Activated CD4-positive, alpha-beta T cell treated with anti-CD3 and anti-CD28 coated beads, Interleukin-2, amount 50 U/mL, for 24 hours (primary cell): ENCODE results near the gene WDR35.
"Not testable (repeated sequence)": the region's sequence is repeated elsewhere in the genome, so short reads cannot be mapped to it uniquely, and the experiment has no call there.

Experiments used
- DNase-seq, 2 donors: peaks; one replicate each; pipeline ENCODE4 v3.0.0-alpha.2; 2020; ENCODE audit warnings: low read depth in 1 of 2, low spot score in 1 of 2

WDR35 gene

DNA sequence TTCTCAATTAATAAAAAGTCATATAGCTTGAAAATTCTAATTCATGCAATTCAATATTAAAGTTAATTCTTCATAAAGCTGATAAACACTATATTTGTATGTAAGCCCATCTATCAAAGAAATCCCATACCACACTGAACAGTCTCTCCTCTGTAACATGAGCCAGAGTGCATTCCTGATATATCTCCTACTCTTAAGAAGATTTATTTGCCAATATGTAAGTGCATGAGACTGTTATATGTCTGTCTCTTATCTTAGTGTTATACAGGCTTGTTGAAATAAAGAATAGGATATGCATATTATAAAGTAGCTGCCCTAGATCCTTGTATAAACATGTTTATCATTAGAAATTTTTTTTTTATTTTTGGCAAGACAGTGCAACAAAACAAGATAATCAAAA lies 47.7 kb downstream of the WDR35 start:
- DNase-seq, result no peak

DNA sequence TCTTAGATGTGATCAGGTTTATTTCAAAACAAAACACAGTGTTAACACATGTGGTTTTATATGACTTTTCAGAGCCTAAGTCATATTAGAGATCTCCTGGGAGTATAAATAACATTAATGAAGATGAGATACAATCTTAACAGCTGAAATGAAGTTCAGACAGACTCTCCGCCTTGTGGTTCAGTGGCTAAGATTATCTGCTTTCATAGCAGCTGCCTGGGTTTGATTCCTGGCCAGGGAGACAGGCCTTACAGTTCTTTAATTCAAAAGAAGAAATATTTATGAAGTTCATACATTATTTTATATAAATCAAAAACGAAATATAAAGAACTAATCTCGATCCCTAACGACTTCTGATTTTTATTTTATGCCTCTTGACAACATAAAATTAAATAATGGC lies 52.9 kb downstream of the WDR35 start:
- DNase-seq, result no peak

DNA sequence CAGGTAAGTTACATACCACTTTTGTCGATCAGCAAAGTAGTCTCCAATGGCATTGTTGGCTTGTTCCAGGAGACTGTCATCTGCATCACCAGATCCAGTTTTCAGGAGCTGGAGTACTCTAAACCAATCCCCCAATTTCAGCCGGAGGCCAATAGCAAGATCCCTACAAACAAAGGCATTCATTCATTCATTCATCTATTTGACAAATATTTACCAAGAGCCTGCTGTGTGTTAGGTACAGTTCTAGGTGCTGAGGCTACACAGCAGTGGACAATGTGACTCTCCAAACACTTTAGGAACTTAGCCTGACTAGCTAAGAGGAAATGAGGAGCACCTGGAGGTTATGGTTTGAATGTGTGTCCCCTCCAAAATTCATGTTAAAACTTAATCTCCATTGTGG lies 53.7 kb downstream of the WDR35 start:
- no peak for DNase-seq

DNA sequence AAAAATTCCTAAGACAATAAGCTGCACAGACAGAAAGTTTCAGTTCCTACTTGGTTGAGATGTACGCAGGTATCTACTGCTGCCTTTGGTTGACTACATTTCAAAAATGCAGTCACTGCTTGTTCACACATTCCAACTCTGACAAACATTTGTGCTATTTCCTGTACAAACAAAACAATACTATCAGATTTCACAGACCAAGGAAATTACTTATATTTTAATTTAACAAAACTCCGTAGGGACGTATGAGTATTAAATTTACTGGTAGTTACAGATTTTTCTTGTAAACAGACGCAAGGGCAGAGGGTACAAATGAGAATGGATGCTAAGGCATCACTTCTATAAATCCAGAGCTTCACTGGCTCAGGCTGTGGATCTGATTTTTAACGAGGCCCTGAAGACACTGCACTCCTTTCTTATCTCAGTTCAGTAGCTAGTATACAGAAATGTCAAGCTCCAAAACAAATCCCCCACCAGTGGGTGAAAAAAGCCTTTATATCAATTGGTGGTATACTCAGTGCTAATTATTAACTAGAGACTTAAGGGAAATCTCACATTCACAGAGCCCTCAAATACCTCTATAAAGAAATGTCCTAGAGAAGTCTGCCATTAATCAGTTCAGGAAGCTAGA lies 56.4 kb downstream of the WDR35 start:
- DNase-seq, result no peak

DNA sequence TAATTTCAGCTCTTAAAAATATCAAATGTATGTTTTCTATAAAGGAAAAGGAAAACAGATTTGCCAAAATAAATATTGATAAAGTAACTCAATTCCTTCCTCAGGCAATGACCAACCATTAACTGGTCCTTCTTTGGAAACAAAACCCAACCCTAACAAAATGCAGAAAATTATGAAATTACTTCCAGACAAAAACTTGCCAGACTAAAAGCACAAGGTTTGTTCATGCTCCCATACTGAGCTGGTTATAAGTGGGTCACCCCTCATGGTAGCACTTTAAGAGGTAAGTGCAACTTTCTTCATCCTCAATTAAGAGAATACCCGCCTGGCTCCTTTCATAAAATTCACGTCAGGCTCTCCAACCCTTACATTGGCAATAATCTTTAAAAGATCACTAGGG lies 57.0 kb downstream of the WDR35 start:
- no peak for DNase-seq

DNA sequence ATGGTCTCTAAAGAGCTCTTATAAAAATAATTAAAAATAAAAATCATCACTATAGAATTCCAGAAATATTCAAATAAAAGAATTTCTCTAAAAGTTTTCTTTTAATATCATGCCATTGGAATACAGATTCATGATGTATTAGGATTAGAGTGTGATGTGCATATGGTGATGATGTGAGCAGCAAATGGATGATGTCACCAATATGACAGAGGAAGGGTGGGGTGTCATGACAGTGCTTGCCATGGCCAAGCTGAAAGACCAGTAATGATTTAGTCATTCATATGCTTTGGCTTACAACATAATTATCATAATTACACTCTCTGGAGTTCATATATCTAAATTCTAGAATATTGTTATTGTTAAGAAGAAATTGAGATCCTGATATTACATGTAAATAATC lies 60.7 kb downstream of the WDR35 start:
- no peak for DNase-seq

DNA sequence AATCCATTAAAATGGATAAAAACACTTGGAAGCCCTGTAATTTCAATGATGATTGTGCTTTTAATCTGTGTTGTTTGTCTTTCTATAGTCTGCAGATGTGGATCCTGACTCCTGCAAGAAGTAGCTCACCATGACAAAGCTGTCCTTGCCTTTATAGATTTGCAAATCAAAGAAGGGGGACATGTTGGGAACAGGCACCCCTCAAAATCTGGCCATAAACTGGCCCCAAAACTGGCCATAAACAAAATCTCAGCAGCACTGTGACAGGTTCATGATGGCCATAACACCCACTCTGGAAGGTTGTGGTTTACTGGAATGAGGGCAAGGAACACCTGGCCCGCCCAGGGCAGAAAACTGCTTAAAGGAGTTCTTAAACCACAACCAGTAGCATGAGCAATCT lies 62.1 kb downstream of the WDR35 start:
- not testable (repeated sequence) for DNase-seq

DNA sequence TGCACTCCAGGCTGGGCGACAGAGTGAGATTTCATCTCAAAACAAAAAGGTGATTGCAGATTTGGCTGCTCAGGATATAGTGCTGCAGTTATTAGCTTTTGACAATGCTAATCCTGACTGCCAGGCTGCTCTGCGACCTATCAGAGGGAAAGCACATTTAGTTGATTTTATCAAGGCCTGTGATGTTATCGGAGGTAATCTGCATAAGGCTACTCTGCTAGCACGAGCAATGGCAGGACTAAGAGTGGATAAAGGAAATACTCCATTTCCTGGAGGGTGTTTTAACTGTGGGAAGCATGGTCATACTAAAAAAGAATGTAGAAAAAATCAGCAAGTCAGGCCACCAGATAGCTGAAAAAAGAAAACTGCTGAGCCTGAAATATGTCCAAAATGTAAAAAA lies 65.4 kb downstream of the WDR35 start:
- not testable (repeated sequence) for DNase-seq

DNA sequence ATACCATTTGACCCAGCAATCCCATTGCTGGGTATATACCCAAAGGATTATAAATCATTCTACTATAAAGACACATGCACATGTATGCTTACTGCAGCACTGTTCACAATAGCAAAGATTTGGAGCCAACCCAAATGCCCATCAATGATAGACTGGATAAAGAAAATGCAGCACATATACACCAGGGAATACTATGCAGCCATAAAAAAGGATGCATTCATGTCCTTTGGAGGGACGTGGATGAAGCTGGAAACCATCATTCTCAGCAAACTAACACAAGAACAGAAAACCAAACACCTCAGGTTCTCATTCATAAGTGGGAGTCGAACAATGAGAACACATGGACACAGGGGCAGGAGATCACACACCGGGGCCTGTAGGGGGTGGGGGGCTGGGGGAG lies 67.7 kb downstream of the WDR35 start:
- not testable (repeated sequence) for DNase-seq

DNA sequence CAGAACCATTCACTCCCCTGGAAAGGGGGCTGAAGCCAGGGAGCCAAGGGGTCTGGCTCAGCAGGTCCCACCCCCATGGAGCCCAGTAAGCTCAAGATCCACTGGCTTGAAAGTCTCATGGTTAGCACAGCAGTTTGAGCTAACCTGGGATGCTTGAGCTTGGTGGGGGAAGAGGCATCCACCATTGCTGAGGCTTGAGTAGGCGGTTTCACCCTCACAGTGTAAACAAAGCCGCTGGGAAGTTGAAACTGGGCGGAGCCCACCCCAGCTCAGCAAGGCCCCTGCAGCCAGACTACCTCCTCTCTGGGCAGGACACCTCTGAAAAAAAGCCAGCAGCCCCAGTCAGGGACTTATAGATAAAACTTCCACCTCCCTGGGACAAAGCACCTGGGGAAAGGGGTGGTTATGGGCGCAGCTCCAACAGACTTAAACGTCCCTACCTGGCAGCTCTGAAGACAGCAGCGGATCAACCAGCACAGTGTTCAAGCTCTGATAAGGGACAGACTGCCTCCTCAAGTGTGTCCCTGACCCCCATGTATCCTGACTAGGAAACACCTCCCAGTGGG lies 73.4 kb downstream of the WDR35 start:
- no peak for DNase-seq

DNA sequence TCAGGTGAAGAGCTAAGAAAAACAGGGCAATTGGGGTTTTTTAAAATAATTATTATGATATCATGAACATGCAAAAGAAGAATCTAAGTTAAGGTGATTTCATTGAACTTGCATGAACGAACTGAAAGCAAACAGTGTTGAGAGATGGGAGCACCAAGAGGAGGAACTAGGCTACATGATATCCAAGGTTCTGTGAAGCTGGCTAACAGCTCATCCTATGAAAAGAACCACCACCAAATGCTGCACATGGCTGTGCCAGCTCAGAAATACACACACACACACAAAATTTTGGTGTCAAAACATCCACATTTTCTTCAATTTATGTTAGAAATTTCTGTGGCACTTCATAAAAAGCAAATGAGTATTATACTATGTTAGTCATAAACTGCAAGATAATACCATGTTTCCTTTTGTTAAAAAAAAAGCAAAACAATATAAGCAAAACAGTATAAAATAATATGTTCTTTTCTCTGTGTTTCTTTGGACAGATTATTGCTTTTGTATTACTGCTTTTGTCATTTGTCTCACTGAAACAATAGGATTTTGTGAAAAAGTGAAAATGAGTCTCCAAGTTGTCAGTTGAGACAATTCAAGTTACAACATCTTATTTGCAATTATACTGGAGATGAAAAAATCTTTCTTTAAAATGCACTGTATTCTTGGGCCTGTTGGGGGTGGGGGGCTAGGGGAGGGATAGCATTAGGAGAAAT lies 75.5 kb downstream of the WDR35 start:
- DNase-seq, result no peak

DNA sequence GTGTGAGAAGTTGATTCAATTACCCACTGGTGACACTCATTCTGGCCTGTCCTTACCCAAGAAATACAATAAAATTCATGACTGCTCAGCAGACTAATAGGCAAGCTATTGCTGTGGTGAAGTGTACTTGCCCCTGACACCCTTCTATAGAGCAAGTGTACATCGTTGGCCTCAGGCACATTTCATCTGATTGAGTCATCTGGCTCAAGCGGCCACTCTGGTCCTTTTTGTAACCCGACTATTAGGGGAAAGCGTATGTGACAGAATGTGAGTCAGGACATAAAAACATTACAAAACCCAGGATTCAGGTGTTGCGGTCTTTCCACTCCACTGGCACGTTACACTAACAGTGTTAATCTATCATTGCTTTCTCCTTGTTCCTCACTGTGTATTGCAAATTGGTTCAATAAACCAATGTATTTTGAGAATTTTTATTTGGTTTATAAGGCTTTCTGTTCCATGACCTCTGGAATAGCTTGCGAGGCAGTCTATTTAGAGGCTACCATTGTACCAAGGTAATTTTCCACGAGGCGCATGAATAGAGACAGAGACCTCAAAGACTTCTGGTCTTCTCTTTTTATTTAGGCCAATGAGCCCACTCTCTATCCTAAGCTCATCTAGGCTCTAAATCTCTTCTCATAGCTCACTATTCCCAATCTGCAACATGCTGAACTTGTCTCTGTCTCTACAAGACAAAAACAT lies 77.9 kb downstream of the WDR35 start:
- DNase-seq, result no peak

DNA sequence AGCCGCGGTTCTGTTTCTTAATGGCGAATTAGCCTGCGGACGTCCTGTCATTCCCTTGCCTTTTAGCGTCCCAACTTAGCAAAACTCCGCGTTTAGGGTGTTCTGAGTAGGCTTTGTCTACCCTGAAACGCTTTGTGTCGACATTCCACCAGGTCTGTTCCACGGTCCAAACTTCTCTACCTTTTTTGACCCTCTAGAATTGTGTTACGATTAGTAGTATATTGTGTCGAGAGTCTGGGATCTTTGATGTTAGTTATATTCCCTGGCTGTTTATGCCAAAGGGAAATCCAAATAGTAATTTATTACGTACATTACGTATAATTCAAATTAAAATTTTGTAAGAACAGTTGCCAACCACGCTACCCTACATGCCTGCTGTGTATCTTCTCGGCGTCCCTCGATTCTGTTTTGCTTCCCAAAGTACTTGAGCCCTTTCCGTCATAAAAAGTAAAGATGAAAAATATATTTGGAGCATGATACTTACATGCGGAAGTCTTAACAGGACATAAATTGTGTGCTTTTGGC lies 87.6 kb downstream of the WDR35 start:
- no peak for DNase-seq

DNA sequence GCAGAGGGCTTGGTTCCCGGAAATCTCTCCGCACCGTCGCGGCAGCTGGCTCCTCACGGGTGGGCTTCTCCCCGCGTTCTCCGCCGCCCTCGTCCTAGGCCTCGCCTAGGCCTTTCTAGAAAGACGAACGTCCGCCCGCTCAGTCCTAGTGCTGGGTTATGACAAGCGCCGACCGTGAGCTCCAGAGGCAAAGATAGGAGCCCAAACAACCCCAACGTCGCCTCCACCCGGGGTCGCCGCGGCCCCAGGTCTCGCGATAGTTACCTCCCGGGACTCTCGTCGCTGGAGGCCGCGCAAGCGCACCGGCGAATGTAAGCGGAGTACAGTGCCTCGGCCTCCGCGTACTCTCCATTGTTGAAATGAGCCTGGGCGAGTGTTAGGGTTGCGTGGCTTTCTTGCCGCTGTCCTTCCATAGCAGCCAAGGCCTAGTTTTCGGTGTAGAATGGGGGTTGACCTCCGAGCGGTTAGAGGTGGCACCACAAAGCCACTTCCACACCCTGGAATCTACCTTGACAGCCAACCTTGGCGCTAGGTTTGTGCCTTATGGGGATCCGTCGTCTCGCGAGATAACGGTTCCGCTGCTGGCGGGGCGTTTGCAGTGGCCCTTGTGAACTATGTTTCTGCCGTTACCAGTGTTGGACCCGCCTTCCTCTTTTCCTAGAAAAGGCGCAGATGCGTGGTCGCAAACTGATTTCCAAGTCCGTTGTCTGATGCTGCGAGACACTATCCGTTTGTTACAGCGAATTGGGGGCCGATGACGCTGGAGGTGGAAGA lies 88.3 kb downstream of the WDR35 start, which contains the start of gene TTC32:
Gene TTC32 (minus strand): TSS at position 542 of the 774 bp plus-strand sequence. CDS start 129 bp downstream, at position 413.
- peak; percentile 86 to 89 for DNase-seq

DNA sequence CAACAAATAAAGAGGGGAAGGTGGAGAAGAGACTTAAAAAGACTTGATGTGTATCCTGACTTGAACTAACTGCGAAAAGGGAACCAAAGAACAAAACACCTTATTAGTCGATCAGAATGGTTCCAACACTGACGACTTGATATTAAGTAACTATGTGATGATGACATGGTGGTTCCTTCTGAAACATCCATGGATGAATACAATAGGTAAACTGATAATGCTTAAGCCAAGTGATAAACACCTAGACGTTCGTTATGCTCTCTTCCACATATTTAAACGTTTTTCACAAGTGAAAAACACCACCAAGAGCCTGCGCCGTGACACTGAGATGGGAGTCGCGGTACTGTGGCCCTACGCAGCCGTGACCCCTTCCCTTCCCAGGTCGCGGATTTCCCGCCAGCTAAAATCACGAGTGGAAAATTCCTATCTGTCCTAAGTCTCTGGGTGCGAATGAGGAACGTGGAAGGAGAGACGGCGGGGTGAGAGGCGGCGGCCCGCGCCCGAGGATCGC lies 88.9 kb downstream of the WDR35 start:
- no peak for DNase-seq

DNA sequence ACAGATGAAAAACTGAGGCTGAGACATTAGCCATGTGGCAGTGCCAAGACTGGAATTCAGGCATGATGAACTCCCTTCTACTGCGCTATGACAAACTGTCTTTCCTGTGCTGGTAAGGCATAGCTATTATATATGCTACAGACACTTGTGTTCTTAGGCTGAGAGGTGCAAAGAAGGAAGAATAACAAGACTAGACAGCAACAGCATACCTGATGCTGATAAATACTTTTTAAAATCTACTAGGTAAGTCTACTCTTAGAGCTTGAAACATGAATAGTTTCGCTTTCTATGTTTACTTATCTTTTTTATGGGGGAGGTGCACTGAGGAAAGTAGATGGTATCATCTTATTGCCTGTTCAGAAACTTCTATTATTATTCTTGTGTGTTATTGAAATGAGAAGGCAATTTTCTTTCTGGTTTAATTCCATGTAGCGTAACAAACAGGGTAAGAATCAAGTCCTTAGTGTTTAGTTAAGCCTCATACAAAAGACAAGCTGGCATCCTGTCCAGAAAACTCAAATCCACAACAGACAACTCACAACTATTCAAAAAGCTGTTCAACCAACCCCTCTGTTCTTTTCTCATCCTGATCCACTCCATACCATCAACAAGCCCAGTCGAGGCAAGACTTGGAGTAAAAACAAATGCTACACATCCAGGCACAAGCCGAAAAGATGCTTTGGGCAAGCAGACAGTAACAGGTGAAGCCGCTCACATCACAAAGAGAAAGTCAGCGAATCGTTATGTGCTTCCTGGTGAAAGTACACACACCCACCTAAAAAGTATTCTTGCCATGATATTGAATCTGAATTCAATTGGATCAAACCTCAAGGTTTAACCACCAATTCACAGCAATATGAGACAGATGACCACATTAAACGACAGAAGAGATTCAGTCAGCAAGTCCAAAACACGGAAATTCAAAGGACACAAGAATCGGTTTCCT lies 89.6 kb downstream of the WDR35 start:
- DNase-seq, result peak in 1 of 2 donors; percentile 5

DNA sequence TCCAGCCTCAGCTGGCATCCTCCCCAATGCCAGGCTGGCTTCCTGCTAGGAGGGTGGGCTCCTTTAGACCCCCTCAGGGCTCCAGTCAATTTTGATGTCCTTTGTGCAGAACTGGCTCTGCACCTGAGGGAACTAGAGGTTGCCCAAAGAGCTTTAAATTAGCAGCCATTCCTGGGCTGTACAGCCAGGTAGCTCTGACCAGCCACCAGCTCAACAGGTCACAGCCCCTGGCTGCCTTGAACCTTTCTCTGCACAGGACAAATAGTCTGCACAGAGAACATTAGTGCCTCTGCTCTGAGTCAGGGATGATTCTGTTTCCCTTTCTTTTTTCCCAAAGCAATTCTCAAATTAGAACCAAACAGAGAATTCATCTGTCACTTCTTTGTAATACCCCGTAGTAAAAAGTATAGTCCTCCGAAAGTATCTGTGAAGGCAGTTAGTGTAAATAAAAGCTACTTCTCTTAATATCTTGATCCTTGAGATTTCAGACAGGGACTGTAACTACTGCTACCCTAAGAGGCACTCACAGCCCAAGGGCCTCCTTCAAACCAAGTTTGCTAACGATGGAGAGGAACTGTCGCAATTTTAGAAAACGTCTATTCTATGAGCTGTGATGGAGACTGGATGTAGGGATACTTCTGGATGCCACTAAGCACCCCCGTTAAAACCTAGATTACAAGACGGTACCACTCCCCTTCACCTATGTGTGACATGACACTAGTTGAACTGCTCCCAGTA lies 91.1 kb downstream of the WDR35 start:
- DNase-seq, result no peak

DNA sequence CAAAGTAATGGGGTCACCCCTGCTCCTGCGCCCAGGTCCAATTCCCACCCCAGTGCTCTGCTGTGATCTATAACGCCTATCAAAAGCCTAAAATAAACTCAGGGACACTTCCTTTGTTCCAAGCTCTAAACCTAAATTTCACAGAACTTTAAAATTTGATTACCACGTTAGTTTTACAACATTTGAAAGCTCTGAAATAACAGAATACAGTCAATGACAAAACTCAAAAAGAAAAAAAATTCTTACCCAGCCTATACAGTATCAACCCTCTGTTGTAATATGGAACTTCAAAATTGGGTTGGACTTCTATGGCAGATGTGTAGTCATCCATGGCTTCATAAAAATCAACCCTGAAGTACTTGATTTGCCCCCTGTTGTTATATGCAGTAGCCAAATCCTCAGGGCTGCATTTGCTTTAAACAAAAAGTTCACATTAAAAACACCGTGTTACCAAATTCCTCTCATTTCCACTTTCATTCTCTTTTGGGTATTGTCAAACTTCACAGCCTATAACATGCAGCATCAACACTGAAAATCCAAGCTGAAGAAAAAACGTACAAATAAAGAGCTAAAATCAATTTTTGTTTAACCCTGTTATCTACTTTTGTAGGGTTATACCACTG lies 92.2 kb downstream of the WDR35 start:
- no peak for DNase-seq
